ENCODE data around the gene ZNF362. TPM values are rescaled to one million over a fixed set of nuclear protein-coding genes. Genes with fewer than 3 reads are reported as not detected.
A peak's percentile ranks its signal among the peaks of the same experiment; 100 is the strongest.

Gene ZNF362
- total RNA-seq, 2 experiments from 2014 or later: 24.7 to 26.6 TPM

GRCh38 chr1:33346533-33346926 lies 90.2 kb downstream of the ZNF362 start:
- TF ChIP-seq CTCF (IDR thresholded peaks at IDR 0.05): no peak
- Histone ChIP-seq H3K4me1 (ENCODE audit: insufficient read depth, low read length) (peaks cover 41% of the 10 kb centered on the region), H3K27ac (ENCODE audit: low read depth in 1 of 2, low read length in 2 of 2) (no peak overlapping the region), H3K4me3 (ENCODE audit: low read length) (no peak overlapping the region), H3K36me3 (ENCODE audit: insufficient read depth, low read length) (peaks cover 9% of the 10 kb centered on the region), H3K9me3 (ENCODE audit: control insufficient read depth in 1 of 2, insufficient read depth in 1 of 2, low read length in 2 of 2) (no peaks in the 10 kb centered on the region), H3K27me3 (ENCODE audit: control insufficient read depth in 1 of 2, insufficient read depth in 2 of 2, low read length in 2 of 2) (no peaks in the 10 kb centered on the region)
- intact Hi-C loops (cut with DNase I, micrococcal nuclease): no loop called here
- ATAC-seq (ENCODE audit: poor library complexity) (no peak), DNase-seq (no peak)
- no peaks in the 10 kb centered on the region for H3K9me3 Mint-ChIP-seq
- ChIA-PET CTCF (no interaction called here), POLR2A (no interaction called here)
- peaks cover 62% of the 10 kb centered on the region for H3K4me1 Mint-ChIP-seq (ENCODE audit: low read depth)
- H3K36me3 Mint-ChIP-seq (ENCODE audit: low read depth): peaks cover 36% of the 10 kb centered on the region
- H3K27me3 Mint-ChIP-seq: no peaks in the 10 kb centered on the region
- peak overlapping the region; percentile 41 for H3K27ac Mint-ChIP-seq
- peak overlapping the region; percentile 99 for H3K4me3 Mint-ChIP-seq

GRCh38 chr1:33346927-33347649 lies 90.8 kb downstream of the ZNF362 start:
- peak overlapping the region; percentile 41 for H3K27ac Mint-ChIP-seq
- no peak overlapping the region for H3K27ac ChIP-seq (ENCODE audit: low read depth in 1 of 2, low read length in 2 of 2)
- no peak overlapping the region for H3K4me3 ChIP-seq (ENCODE audit: low read length)
- intact Hi-C loops (cut with DNase I, micrococcal nuclease): no loop called here
- H3K36me3 Mint-ChIP-seq (ENCODE audit: low read depth): peaks cover 36% of the 10 kb centered on the region
- ChIA-PET CTCF (no interaction called here), POLR2A (no interaction called here)
- no peaks in the 10 kb centered on the region for H3K27me3 Mint-ChIP-seq
- no peak for TF ChIP-seq CTCF (IDR thresholded peaks at IDR 0.05)
- H3K4me1 ChIP-seq (ENCODE audit: insufficient read depth, low read length): peaks cover 37% of the 10 kb centered on the region
- H3K9me3 ChIP-seq (ENCODE audit: control insufficient read depth in 1 of 2, insufficient read depth in 1 of 2, low read length in 2 of 2): no peaks in the 10 kb centered on the region
- peaks cover 8% of the 10 kb centered on the region for H3K36me3 ChIP-seq (ENCODE audit: insufficient read depth, low read length)
- H3K27me3 ChIP-seq (ENCODE audit: control insufficient read depth in 1 of 2, insufficient read depth in 2 of 2, low read length in 2 of 2): no peaks in the 10 kb centered on the region
- peak overlapping the region; percentile 99 for H3K4me3 Mint-ChIP-seq
- ATAC-seq (ENCODE audit: poor library complexity) (no peak), DNase-seq (peak in 3 of 14 experiments; percentile 17 to 22 (median 21))
- peaks cover 59% of the 10 kb centered on the region for H3K4me1 Mint-ChIP-seq (ENCODE audit: low read depth)
- no peaks in the 10 kb centered on the region for H3K9me3 Mint-ChIP-seq

GRCh38 chr1:33347650-33347992 lies 91.3 kb downstream of the ZNF362 start:
- Mint-ChIP-seq H3K4me1 (ENCODE audit: low read depth) (peaks cover 59% of the 10 kb centered on the region), H3K27me3 (no peaks in the 10 kb centered on the region), H3K27ac (no peak overlapping the region), H3K36me3 (ENCODE audit: low read depth) (peaks cover 34% of the 10 kb centered on the region), H3K9me3 (no peaks in the 10 kb centered on the region), H3K4me3 (peak overlapping the region; percentile 99)
- TF ChIP-seq CTCF (IDR thresholded peaks at IDR 0.05): no peak
- ChIA-PET POLR2A (no interaction called here), CTCF (no interaction called here)
- Histone ChIP-seq H3K9me3 (ENCODE audit: control insufficient read depth in 1 of 2, insufficient read depth in 1 of 2, low read length in 2 of 2) (no peaks in the 10 kb centered on the region), H3K27me3 (ENCODE audit: control insufficient read depth in 1 of 2, insufficient read depth in 2 of 2, low read length in 2 of 2) (no peaks in the 10 kb centered on the region), H3K27ac (ENCODE audit: low read depth in 1 of 2, low read length in 2 of 2) (no peak overlapping the region), H3K4me3 (ENCODE audit: low read length) (no peak overlapping the region), H3K36me3 (ENCODE audit: insufficient read depth, low read length) (peaks cover 6% of the 10 kb centered on the region), H3K4me1 (ENCODE audit: insufficient read depth, low read length) (peaks cover 32% of the 10 kb centered on the region)
- DNase-seq: no peak
- intact Hi-C loops (cut with DNase I, micrococcal nuclease): no loop called here
- ATAC-seq (ENCODE audit: poor library complexity): no peak
